GM23338 (cell line): Measurements from ENCODE around the gene PRG2. TPM values are rescaled to one million over a fixed set of nuclear protein-coding genes. Genes with fewer than 3 reads are reported as not detected.

ENCODE experiments used
- ATAC-seq: fragments of 200-7000 bp; cut with Tn5 transposase; 3 replicates; pipeline ENCODE4 v1.9.1; 2020
- DNase-seq: peaks from one replicate; pipeline ENCODE4 v3.0.0-alpha.2; 2015; ENCODE audit warnings: low spot score
- H2AFZ ChIP-seq: fragments of 200-600 bp; sonication (generic); 2 replicates; pipeline ENCODE4 v1.8.0; 2016; ENCODE audit warnings: antibody characterized with exemption, mild to moderate bottlenecking, moderate library complexity
- H3F3A ChIP-seq: fragments of 200-600 bp; sonication (generic); replicated peaks from 2 replicates; pipeline ENCODE4 v1.8.0; 2017; ENCODE audit warnings: antibody characterized with exemption, mixed run types, low read depth
- H3K27ac ChIP-seq: fragments of 200-600 bp; sonication (generic); 2 replicates; pipeline ENCODE4 v1.6.1; 2016; ENCODE audit warnings: low read depth
- H3K27me3 ChIP-seq: fragments of 200-600 bp; sonication (generic); 2 replicates; pipeline ENCODE4 v1.8.0; 2016; ENCODE audit warnings: mild to moderate bottlenecking, mixed run types, moderate library complexity; ENCODE audit not compliant: insufficient read depth
- H3K36me3 ChIP-seq: fragments of 200-600 bp; sonication (generic); 2 replicates; pipeline ENCODE4 v1.8.0; 2016; ENCODE audit warnings: mild to moderate bottlenecking; ENCODE audit not compliant: insufficient read depth
- H3K4me1 ChIP-seq: fragments of 200-600 bp; sonication (generic); 2 replicates; pipeline ENCODE4 v1.8.0; 2016; ENCODE audit warnings: mild to moderate bottlenecking, moderate library complexity; ENCODE audit not compliant: insufficient read depth
- H3K4me2 ChIP-seq: fragments of 200-600 bp; sonication (generic); 2 replicates; pipeline ENCODE4 v1.7.1; 2017; ENCODE audit warnings: mixed run types
- H3K4me3 ChIP-seq: fragments of 200-600 bp; sonication (generic); 2 replicates; pipeline ENCODE4 v1.6.1; 2016; ENCODE audit warnings: mixed run types
- H3K79me2 ChIP-seq: fragments of 200-600 bp; sonication (generic); replicated peaks from 2 replicates; pipeline ENCODE4 v1.8.0; 2017; ENCODE audit warnings: mild to moderate bottlenecking; ENCODE audit not compliant: insufficient read depth
- H3K9me2 ChIP-seq: fragments of 200-600 bp; sonication (generic); 2 replicates; pipeline ENCODE4 v1.8.0; 2017; ENCODE audit not compliant: insufficient read depth
- H4K20me1 ChIP-seq: fragments of 200-600 bp; sonication (generic); replicated peaks from 2 replicates; pipeline ENCODE4 v1.8.0; 2017; ENCODE audit warnings: mild to moderate bottlenecking; ENCODE audit not compliant: insufficient read depth
- H3K27ac Mint-ChIP-seq: 2 replicates; pipeline ENCODE4 v1.8.0; 2020; ENCODE audit warnings: inconsistent platforms, mild to moderate bottlenecking, moderate library complexity, mixed read lengths
- H3K27me3 Mint-ChIP-seq: 3 replicates; pipeline ENCODE4 v1.8.0; 2022; ENCODE audit warnings: low read depth, mild to moderate bottlenecking, moderate library complexity, mixed read lengths, inconsistent platforms; ENCODE audit not compliant: insufficient read depth, poor library complexity
- H3K36me3 Mint-ChIP-seq: 3 replicates; pipeline ENCODE4 v1.8.0; 2021; ENCODE audit warnings: low read depth, mild to moderate bottlenecking, inconsistent platforms, moderate library complexity, mixed read lengths
- H3K4me1 Mint-ChIP-seq: 3 replicates; pipeline ENCODE4 v1.8.0; 2020; ENCODE audit warnings: mild to moderate bottlenecking, inconsistent platforms, mixed read lengths
- H3K4me3 Mint-ChIP-seq: 3 replicates; pipeline ENCODE4 v1.8.0; 2021; ENCODE audit warnings: moderate library complexity, mild to moderate bottlenecking, inconsistent platforms, mixed read lengths
- H3K9me3 Mint-ChIP-seq: 3 replicates; pipeline ENCODE4 v1.8.0; 2020; ENCODE audit warnings: moderate library complexity, mild to moderate bottlenecking, inconsistent platforms, mixed read lengths
- CREB1 ChIP-seq: fragments of 250-450 bp; sonication (Bioruptor Pico); IDR thresholded peaks from 2 replicates; pipeline ENCODE4 v1.5.0; 2020; ENCODE audit warnings: low read depth, mild to moderate bottlenecking, moderate library complexity
- EZH2 ChIP-seq: fragments of 200-600 bp; sonication (generic); IDR thresholded peaks from one replicate; pipeline ENCODE4 v1.8.0; 2017; ENCODE audit warnings: antibody characterized with exemption, mild to moderate bottlenecking, low read depth; ENCODE audit not compliant: unreplicated experiment
- EZH2phosphoT487 ChIP-seq: fragments of 200-600 bp; sonication (generic); IDR thresholded peaks from one replicate; pipeline ENCODE4 v1.8.1; 2018; ENCODE audit warnings: antibody characterized with exemption; ENCODE audit not compliant: unreplicated experiment
- JUNB ChIP-seq: IDR thresholded peaks from one replicate; pipeline ENCODE4 v1.6.1; 2016; ENCODE audit warnings: antibody characterized with exemption; ENCODE audit not compliant: unreplicated experiment
- NANOG ChIP-seq: IDR thresholded peaks from 2 replicates; pipeline ENCODE4 v1.6.1; 2016; ENCODE audit warnings: antibody characterized with exemption, borderline replicate concordance
- POLR2AphosphoS5 ChIP-seq: IDR thresholded peaks from 2 replicates; pipeline ENCODE4 v1.6.1; 2016; ENCODE audit warnings: antibody characterized with exemption, low read depth
- STAT1 ChIP-seq: IDR thresholded peaks from one replicate; pipeline ENCODE4 v1.6.1; 2016; ENCODE audit warnings: antibody characterized with exemption; ENCODE audit not compliant: unreplicated experiment
- ZNF114 ChIP-seq: fragments of 250-450 bp; sonication (Bioruptor Pico); IDR thresholded peaks from 2 replicates; pipeline ENCODE4 v1.5.0; 2020; ENCODE audit warnings: mild to moderate bottlenecking, moderate library complexity
- ZNF331 ChIP-seq: fragments of 250-450 bp; sonication (Bioruptor Pico); IDR thresholded peaks from 2 replicates; pipeline ENCODE4 v1.5.0; 2020; ENCODE audit warnings: low read depth, mild to moderate bottlenecking, moderate library complexity
- polyA plus RNA-seq: library from polyadenylated mRNA; unstranded; fragments of >200 nt; fragmentation: Nextera tagmentation; extraction: Ambion mirVana; gene quantifications from 2 replicates; pipeline ENCODE4 v1.2.1, GENCODE V29; 2016
- total RNA-seq: library from RNA; depleted of rRNA; stranded (reverse); fragments of >200 nt; shearing (Covaris generic); gene quantifications from 2 replicates; pipeline ENCODE4 v1.2.3, GENCODE V29; 2014
- TF ChIP-seq, protein P1 (sequence below), 2 experiments: fragments of 200-600 bp in 1 of 2; sonication (generic) in 1 of 2; conservative IDR thresholded peaks; 2 replicates each; pipeline versions ENCODE4 v1.5.1 to v1.6.1; 2016 to 2017; ENCODE audit warnings: antibody characterized with exemption in 2 of 2, low read depth in 2 of 2, mild to moderate bottlenecking in 2 of 2, moderate library complexity in 1 of 2
- TF ChIP-seq, protein P2 (sequence below): IDR thresholded peaks from 2 replicates; pipeline ENCODE4 v1.6.1; 2016; ENCODE audit warnings: antibody characterized with exemption
- TF ChIP-seq, protein P3 (sequence below): IDR thresholded peaks from one replicate; pipeline ENCODE4 v1.6.1; 2018; ENCODE audit warnings: antibody characterized with exemption; ENCODE audit not compliant: unreplicated experiment
- TF ChIP-seq, protein P4 (sequence below): fragments of 250-450 bp; sonication (Bioruptor Pico); IDR thresholded peaks from 2 replicates; pipeline ENCODE4 v1.5.0; 2020; ENCODE audit warnings: mild to moderate bottlenecking, moderate library complexity

Gene PRG2
- total and polyA plus RNA-seq, 2 experiments from 2014 or later, result not detected

DNA sequence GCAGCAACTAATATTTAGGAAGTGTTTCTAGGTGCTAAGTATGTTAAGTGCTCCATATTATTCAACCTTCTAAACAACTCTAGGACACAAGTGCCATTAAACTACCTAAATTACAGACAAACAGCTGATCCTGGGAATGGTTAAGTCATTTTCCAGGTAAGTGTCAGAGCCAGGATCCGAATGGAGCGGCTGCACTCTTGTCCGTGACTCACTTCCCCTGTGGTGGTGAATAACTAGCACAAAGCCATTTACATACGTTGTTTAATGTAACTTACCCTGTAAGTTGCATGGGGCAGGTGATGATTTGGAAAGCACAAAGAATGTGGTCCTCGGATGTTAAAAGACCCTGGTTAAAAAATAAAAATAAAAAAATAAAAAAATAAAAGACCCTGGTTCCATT, 8.8 kb upstream of the PRG2 start:
- Mint-ChIP-seq H3K9me3 (no peaks in the 10 kb centered on the region), H3K27ac (no peak overlapping the region), H3K36me3 (no peaks in the 10 kb centered on the region), H3K4me1 (no peaks in the 10 kb centered on the region), H3K27me3 (peaks cover 2% of the 10 kb centered on the region), H3K4me3 (no peak overlapping the region)
- DNase-seq (no peak), ATAC-seq (no peak)
- Histone ChIP-seq H3K27ac (no peak overlapping the region), H3K36me3 (no peaks in the 10 kb centered on the region), H3K4me1 (no peaks in the 10 kb centered on the region), H3K4me3 (no peak overlapping the region), H3K27me3 (no peaks in the 10 kb centered on the region), H3K79me2 (no peaks in the 10 kb centered on the region), H3F3A (no peaks in the 10 kb centered on the region), H3K9me2 (no peaks in the 10 kb centered on the region; the same call in 1 of the 2 replicates), H4K20me1 (no peaks in the 10 kb centered on the region), H3K4me2 (no peak overlapping the region), H2AFZ (no peak overlapping the region)
- TF ChIP-seq, protein P1, sequence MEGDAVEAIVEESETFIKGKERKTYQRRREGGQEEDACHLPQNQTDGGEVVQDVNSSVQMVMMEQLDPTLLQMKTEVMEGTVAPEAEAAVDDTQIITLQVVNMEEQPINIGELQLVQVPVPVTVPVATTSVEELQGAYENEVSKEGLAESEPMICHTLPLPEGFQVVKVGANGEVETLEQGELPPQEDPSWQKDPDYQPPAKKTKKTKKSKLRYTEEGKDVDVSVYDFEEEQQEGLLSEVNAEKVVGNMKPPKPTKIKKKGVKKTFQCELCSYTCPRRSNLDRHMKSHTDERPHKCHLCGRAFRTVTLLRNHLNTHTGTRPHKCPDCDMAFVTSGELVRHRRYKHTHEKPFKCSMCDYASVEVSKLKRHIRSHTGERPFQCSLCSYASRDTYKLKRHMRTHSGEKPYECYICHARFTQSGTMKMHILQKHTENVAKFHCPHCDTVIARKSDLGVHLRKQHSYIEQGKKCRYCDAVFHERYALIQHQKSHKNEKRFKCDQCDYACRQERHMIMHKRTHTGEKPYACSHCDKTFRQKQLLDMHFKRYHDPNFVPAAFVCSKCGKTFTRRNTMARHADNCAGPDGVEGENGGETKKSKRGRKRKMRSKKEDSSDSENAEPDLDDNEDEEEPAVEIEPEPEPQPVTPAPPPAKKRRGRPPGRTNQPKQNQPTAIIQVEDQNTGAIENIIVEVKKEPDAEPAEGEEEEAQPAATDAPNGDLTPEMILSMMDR (conservative IDR thresholded peaks at IDR 0.05; ENCODE audit: low read depth in 2 of 2), result no peak
- TF ChIP-seq ZNF331 (CRISPR knock-in tag) (no peak), NANOG (no peak), ZNF114 (CRISPR knock-in tag) (no peak), EZH2 (no peak), CREB1 (CRISPR knock-in tag) (no peak), POLR2AphosphoS5 (no peak), EZH2phosphoT487 (no peak), STAT1 (no peak), JUNB (no peak)
- TF ChIP-seq, protein P2, sequence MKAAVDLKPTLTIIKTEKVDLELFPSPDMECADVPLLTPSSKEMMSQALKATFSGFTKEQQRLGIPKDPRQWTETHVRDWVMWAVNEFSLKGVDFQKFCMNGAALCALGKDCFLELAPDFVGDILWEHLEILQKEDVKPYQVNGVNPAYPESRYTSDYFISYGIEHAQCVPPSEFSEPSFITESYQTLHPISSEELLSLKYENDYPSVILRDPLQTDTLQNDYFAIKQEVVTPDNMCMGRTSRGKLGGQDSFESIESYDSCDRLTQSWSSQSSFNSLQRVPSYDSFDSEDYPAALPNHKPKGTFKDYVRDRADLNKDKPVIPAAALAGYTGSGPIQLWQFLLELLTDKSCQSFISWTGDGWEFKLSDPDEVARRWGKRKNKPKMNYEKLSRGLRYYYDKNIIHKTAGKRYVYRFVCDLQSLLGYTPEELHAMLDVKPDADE, result no peak
- TF ChIP-seq, protein P3, sequence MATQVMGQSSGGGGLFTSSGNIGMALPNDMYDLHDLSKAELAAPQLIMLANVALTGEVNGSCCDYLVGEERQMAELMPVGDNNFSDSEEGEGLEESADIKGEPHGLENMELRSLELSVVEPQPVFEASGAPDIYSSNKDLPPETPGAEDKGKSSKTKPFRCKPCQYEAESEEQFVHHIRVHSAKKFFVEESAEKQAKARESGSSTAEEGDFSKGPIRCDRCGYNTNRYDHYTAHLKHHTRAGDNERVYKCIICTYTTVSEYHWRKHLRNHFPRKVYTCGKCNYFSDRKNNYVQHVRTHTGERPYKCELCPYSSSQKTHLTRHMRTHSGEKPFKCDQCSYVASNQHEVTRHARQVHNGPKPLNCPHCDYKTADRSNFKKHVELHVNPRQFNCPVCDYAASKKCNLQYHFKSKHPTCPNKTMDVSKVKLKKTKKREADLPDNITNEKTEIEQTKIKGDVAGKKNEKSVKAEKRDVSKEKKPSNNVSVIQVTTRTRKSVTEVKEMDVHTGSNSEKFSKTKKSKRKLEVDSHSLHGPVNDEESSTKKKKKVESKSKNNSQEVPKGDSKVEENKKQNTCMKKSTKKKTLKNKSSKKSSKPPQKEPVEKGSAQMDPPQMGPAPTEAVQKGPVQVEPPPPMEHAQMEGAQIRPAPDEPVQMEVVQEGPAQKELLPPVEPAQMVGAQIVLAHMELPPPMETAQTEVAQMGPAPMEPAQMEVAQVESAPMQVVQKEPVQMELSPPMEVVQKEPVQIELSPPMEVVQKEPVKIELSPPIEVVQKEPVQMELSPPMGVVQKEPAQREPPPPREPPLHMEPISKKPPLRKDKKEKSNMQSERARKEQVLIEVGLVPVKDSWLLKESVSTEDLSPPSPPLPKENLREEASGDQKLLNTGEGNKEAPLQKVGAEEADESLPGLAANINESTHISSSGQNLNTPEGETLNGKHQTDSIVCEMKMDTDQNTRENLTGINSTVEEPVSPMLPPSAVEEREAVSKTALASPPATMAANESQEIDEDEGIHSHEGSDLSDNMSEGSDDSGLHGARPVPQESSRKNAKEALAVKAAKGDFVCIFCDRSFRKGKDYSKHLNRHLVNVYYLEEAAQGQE, result no peak
- TF ChIP-seq, protein P4, sequence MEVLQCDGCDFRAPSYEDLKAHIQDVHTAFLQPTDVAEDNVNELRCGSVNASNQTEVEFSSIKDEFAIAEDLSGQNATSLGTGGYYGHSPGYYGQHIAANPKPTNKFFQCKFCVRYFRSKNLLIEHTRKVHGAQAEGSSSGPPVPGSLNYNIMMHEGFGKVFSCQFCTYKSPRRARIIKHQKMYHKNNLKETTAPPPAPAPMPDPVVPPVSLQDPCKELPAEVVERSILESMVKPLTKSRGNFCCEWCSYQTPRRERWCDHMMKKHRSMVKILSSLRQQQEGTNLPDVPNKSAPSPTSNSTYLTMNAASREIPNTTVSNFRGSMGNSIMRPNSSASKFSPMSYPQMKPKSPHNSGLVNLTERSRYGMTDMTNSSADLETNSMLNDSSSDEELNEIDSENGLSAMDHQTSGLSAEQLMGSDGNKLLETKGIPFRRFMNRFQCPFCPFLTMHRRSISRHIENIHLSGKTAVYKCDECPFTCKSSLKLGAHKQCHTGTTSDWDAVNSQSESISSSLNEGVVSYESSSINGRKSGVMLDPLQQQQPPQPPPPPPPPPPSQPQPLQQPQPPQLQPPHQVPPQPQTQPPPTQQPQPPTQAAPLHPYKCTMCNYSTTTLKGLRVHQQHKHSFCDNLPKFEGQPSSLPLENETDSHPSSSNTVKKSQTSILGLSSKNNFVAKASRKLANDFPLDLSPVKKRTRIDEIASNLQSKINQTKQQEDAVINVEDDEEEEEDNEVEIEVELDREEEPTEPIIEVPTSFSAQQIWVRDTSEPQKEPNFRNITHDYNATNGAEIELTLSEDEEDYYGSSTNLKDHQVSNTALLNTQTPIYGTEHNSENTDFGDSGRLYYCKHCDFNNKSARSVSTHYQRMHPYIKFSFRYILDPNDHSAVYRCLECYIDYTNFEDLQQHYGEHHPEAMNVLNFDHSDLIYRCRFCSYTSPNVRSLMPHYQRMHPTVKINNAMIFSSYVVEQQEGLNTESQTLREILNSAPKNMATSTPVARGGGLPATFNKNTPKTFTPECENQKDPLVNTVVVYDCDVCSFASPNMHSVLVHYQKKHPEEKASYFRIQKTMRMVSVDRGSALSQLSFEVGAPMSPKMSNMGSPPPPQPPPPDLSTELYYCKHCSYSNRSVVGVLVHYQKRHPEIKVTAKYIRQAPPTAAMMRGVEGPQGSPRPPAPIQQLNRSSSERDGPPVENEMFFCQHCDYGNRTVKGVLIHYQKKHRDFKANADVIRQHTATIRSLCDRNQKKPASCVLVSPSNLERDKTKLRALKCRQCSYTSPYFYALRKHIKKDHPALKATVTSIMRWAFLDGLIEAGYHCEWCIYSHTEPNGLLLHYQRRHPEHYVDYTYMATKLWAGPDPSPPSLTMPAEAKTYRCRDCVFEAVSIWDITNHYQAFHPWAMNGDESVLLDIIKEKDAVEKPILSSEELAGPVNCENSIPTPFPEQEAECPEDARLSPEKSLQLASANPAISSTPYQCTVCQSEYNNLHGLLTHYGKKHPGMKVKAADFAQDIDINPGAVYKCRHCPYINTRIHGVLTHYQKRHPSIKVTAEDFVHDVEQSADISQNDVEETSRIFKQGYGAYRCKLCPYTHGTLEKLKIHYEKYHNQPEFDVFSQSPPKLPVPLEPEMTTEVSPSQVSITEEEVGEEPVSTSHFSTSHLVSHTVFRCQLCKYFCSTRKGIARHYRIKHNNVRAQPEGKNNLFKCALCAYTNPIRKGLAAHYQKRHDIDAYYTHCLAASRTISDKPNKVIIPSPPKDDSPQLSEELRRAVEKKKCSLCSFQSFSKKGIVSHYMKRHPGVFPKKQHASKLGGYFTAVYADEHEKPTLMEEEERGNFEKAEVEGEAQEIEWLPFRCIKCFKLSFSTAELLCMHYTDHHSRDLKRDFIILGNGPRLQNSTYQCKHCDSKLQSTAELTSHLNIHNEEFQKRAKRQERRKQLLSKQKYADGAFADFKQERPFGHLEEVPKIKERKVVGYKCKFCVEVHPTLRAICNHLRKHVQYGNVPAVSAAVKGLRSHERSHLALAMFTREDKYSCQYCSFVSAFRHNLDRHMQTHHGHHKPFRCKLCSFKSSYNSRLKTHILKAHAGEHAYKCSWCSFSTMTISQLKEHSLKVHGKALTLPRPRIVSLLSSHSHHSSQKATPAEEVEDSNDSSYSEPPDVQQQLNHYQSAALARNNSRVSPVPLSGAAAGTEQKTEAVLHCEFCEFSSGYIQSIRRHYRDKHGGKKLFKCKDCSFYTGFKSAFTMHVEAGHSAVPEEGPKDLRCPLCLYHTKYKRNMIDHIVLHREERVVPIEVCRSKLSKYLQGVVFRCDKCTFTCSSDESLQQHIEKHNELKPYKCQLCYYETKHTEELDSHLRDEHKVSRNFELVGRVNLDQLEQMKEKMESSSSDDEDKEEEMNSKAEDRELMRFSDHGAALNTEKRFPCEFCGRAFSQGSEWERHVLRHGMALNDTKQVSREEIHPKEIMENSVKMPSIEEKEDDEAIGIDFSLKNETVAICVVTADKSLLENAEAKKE, result no peak
